Calu3 (cell line): ENCODE measurements around the gene TP53INP2. TPM values are rescaled to one million over a fixed set of nuclear protein-coding genes. Genes with fewer than 3 reads are reported as not detected.
"Not testable (repeated sequence)": the region's sequence is repeated elsewhere in the genome, so short reads cannot be mapped to it uniquely, and the experiment has no call there.

ENCODE experiments used
- BruUV-seq: library from RNA; stranded (reverse); fragments of 400-500 nt; replicated peaks from 2 replicates; lab custom pipeline; 2021; lab: Mats Ljungman, UMichigan
- CTCF ChIA-PET: fragments of 300-600 bp; sonication (Branson Sonifier 250); formaldehyde crosslinking; loops from one replicate; lab custom pipeline; 2022; ENCODE audit warnings: antibody characterized with exemption; lab: Charles Lee
- DNase-seq: peaks from one replicate; pipeline ENCODE4 v3.0.0; 2022
- H3K27ac Mint-ChIP-seq: one replicate; pipeline ENCODE4 v1.8.0; 2022; ENCODE audit warnings: mixed read lengths; ENCODE audit not compliant: unreplicated experiment
- H3K27me3 Mint-ChIP-seq: one replicate; pipeline ENCODE4 v1.8.0; 2022; ENCODE audit warnings: mixed read lengths; ENCODE audit not compliant: unreplicated experiment
- H3K36me3 Mint-ChIP-seq: one replicate; pipeline ENCODE4 v1.8.0; 2022; ENCODE audit warnings: mild to moderate bottlenecking, moderate library complexity, mixed read lengths; ENCODE audit not compliant: insufficient read depth, unreplicated experiment
- H3K4me1 Mint-ChIP-seq: one replicate; pipeline ENCODE4 v1.8.0; 2022; ENCODE audit warnings: mild to moderate bottlenecking, low read depth, mixed read lengths; ENCODE audit not compliant: unreplicated experiment
- H3K4me3 Mint-ChIP-seq: one replicate; pipeline ENCODE4 v1.8.0; 2022; ENCODE audit warnings: mild to moderate bottlenecking, low read depth, moderate library complexity, mixed read lengths; ENCODE audit not compliant: unreplicated experiment
- H3K9me3 Mint-ChIP-seq: one replicate; pipeline ENCODE4 v1.8.0; 2022; ENCODE audit warnings: low read depth, mixed read lengths; ENCODE audit not compliant: unreplicated experiment
- CTCF ChIP-seq: fragments of 200-600 bp; IDR thresholded peaks from one replicate; pipeline ENCODE4 v1.8.0; 2022; ENCODE audit warnings: antibody characterized with exemption; ENCODE audit not compliant: unreplicated experiment
- intact Hi-C: fragments of 100-400 bp; cut with micrococcal nuclease; formaldehyde crosslinking; loops from one replicate; pipeline ENCODE4 v1.10.0; 2022; ENCODE audit not compliant: unreplicated experiment
- total RNA-seq: library from RNA; stranded (reverse); gene quantifications from 2 replicates; pipeline ENCODE4 v1.2.3, GENCODE V29; 2022

The TP53INP2 gene
- total RNA-seq, 1 experiment from 2014 or later: 5.0 TPM

- no peaks in the 10 kb centered on the region for H3K9me3 Mint-ChIP-seq
- no peak for TF ChIP-seq CTCF
- CTCF ChIA-PET: interaction anchor here (1.0 to 2.1 kb wide), 7 partner anchors 9 to 400 kb away, joined by 3 to 17 read pairs (median 4); partner anchors contain the start of gene TP53INP2
- H3K27ac Mint-ChIP-seq: peak overlapping the region; percentile 18
- intact Hi-C loops: loop anchor here (10.0 kb wide), 2 partner anchors 62 to 518 kb away; no protein-coding TSS in a partner anchor
- H3K4me3 Mint-ChIP-seq: no peak overlapping the region
- peaks cover 53% of the 10 kb centered on the region for H3K36me3 Mint-ChIP-seq
- peaks cover 33% of the 10 kb centered on the region for H3K4me1 Mint-ChIP-seq
- peaks cover 17% of the 10 kb centered on the region for H3K27me3 Mint-ChIP-seq
- DNase-seq: no peak
- BruUV-seq: no TSS peak
Observed at GRCh38 chr20:34712525-34713192, 8.5 kb downstream of the TP53INP2 start.

GRCh38 chr20:34713194-34713943 lies 9.2 kb downstream of the TP53INP2 start:
- Mint-ChIP-seq H3K27ac (peak overlapping the region; percentile 18), H3K27me3 (peaks cover 17% of the 10 kb centered on the region), H3K4me1 (peaks cover 33% of the 10 kb centered on the region), H3K9me3 (no peaks in the 10 kb centered on the region), H3K36me3 (peaks cover 53% of the 10 kb centered on the region), H3K4me3 (no peak overlapping the region)
- CTCF ChIA-PET: interaction anchor here (0.6 to 2.1 kb wide), 11 partner anchors 9 to 415 kb away, joined by 3 to 17 read pairs (median 4); partner anchors contain the start of gene TP53INP2
- BruUV-seq: no TSS peak
- intact Hi-C loops: loop anchor here (10.0 kb wide), 2 partner anchors 61 to 519 kb away; no protein-coding TSS in a partner anchor
- TF ChIP-seq CTCF: no peak
- DNase-seq: peak; percentile 65

- Mint-ChIP-seq H3K4me1 (peaks cover 33% of the 10 kb centered on the region), H3K27me3 (peaks cover 17% of the 10 kb centered on the region), H3K36me3 (peaks cover 52% of the 10 kb centered on the region), H3K27ac (peak overlapping the region; percentile 18)
- not testable (repeated sequence) for H3K4me3 Mint-ChIP-seq, H3K9me3 Mint-ChIP-seq, DNase-seq, BruUV-seq
- CTCF ChIA-PET: interaction anchor here (0.6 to 2.1 kb wide), 10 partner anchors 10 to 416 kb away, joined by 3 to 17 read pairs (median 4); partner anchors contain the start of gene TP53INP2
- intact Hi-C loops: loop anchor here (10.0 kb wide), 2 partner anchors 61 to 519 kb away; no protein-coding TSS in a partner anchor
Observed at GRCh38 chr20:34713944-34714515, 9.9 kb downstream of the TP53INP2 start.

- no peaks in the 10 kb centered on the region for H3K9me3 Mint-ChIP-seq
- no peak for TF ChIP-seq CTCF
- peaks cover 27% of the 10 kb centered on the region for H3K4me1 Mint-ChIP-seq
- BruUV-seq: no TSS peak
- DNase-seq: no peak
- intact Hi-C loops: loop anchor here (10.0 kb wide), 2 partner anchors 59 to 521 kb away; no protein-coding TSS in a partner anchor
- no peak overlapping the region for H3K27ac Mint-ChIP-seq
- H3K36me3 Mint-ChIP-seq: peaks cover 42% of the 10 kb centered on the region
- H3K27me3 Mint-ChIP-seq: peaks cover 9% of the 10 kb centered on the region
- CTCF ChIA-PET: interaction anchor here (0.7 kb wide), 2 partner anchors 85 to 401 kb away, joined by 3 to 7 read pairs; no protein-coding TSS in a partner anchor
- H3K4me3 Mint-ChIP-seq: no peak overlapping the region
Observed at GRCh38 chr20:34715384-34715783, 11.2 kb downstream of the TP53INP2 start.
